Measurements from ENCODE around the gene PWWP2B.

GRCh38 chr10:132432176-132432540, 35.2 kb downstream of the PWWP2B start:
- no peak for TF ChIP-seq EZH2 (IDR thresholded peaks at IDR 0.05; ENCODE audit: insufficient read depth, low read length)
- no peak for TF ChIP-seq CTCF (IDR thresholded peaks at IDR 0.05; ENCODE audit: insufficient read depth, low read depth, low read length)
